RWPE1 (cell line): ENCODE results near the gene PDE4D.
A peak's percentile ranks its signal among the peaks of the same experiment; 100 is the strongest.

ENCODE experiments used
- CTCF ChIA-PET: fragments of 350-600 bp; sonication (Branson Sonifier 250); formaldehyde crosslinking; extraction: SDS; loops from one replicate; lab custom pipeline; 2021; lab: Yijun Ruan, JAX
- POLR2A ChIA-PET: fragments of 400-600 bp; formaldehyde crosslinking; extraction: SDS; loops from one replicate; lab custom pipeline; 2020; ENCODE audit warnings: antibody characterized with exemption; ENCODE audit not compliant: low non-redundant PET; lab: Yijun Ruan, JAX
- DNase-seq: peaks from one replicate; pipeline ENCODE4 v3.0.0; 2012; ENCODE audit warnings: low spot score
- H3K27ac ChIP-seq: fragments of 450-650 bp; 2 replicates; pipeline ENCODE4 v1.5.1; 2017
- TF ChIP-seq, protein P1 (sequence below): fragments of 450-650 bp; conservative IDR thresholded peaks from 2 replicates; pipeline ENCODE4 v1.5.1; 2017; ENCODE audit warnings: low read depth, mild to moderate bottlenecking

The PDE4D gene

DNA sequence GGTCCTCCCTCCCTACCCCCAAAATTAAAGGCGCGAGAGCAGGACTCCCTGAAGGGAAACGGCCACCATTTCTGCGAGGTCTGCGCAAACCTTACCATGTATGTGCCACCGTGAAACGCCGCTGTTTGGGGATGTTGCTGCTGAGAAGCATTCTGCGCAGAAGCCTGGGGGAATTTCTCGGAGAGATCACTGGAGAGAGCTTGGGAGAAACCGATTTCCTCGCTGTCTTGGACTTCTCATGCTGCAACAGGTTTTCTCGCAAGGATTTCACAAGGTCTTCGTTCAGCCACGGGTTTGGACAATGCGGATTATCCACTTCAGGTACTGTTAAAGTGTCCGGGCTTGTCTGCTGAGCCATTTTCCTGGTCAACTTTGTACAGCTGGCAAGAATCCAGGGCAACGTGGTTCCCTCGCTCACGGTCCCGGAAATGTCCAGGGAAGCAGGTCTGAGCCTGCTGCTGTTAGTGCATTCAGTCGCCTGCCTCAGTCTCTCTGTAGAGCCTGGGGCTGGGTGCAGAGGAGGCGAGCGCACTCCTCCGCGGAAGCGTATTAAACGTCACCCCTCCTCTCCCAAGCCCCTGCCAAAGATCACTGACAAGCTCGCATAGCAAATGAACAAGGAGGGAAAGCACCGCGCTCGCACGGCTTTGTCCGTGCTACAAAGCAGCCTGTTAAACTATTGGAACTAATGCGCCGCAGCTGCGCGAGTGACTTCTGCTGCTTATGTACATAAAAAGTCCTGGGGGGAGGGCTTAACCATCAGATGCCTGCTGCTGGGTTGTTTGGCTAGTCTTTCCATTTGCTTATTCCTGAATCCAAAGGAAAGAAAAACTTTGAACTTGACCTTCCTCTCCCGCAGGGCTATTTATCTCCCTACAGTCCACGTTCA, 125.1 kb downstream of the PDE4D start:
- H3K27ac ChIP-seq, result peak overlapping the region; percentile 100

DNA sequence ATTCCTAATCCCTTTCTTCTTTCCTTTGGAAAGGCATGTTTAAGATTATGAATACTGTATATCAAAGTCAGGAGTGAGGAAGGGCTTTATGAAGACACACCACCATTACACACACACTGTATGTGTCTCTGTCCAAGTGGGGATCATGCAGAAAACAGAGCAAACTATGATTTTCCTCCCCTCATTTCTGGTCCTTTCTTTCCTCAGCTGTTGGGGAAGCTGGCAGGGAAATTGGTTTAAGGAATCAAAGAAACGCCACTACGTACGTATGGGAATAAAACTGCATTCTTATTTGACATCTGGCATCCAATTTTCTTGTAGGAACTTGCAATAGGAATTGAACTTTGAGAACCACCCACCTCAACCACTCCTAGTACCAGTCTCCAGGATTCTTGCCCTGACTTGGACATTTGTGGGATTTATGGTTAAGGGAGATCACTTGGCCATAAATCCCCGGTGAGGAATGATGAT, 125.8 kb downstream of the PDE4D start:
- TF ChIP-seq, protein P1, sequence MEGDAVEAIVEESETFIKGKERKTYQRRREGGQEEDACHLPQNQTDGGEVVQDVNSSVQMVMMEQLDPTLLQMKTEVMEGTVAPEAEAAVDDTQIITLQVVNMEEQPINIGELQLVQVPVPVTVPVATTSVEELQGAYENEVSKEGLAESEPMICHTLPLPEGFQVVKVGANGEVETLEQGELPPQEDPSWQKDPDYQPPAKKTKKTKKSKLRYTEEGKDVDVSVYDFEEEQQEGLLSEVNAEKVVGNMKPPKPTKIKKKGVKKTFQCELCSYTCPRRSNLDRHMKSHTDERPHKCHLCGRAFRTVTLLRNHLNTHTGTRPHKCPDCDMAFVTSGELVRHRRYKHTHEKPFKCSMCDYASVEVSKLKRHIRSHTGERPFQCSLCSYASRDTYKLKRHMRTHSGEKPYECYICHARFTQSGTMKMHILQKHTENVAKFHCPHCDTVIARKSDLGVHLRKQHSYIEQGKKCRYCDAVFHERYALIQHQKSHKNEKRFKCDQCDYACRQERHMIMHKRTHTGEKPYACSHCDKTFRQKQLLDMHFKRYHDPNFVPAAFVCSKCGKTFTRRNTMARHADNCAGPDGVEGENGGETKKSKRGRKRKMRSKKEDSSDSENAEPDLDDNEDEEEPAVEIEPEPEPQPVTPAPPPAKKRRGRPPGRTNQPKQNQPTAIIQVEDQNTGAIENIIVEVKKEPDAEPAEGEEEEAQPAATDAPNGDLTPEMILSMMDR, result no peak
- ChIA-PET CTCF (interaction anchor here (0.7 to 1.6 kb wide), 2 partner anchors 12 to 43 kb away, joined by 3 to 4 read pairs; no protein-coding TSS in a partner anchor), POLR2A (no interaction called here)
- peak overlapping the region; percentile 100 for H3K27ac ChIP-seq
- peak; percentile 78 for DNase-seq

More for the DNA sequence above, 125.1 kb downstream of the PDE4D start:
- peak; percentile 60 for DNase-seq
- POLR2A ChIA-PET, result interaction anchor here (1.1 kb wide), 1 partner anchor 22 kb away, joined by 3 read pairs; no protein-coding TSS in a partner anchor
- CTCF ChIA-PET, result interaction anchor here (0.5 to 1.6 kb wide), 4 partner anchors 13 to 1005 kb away, joined by 3 to 7 read pairs (median 4); no protein-coding TSS in a partner anchor
- TF ChIP-seq, protein P1, result no peak

DNA sequence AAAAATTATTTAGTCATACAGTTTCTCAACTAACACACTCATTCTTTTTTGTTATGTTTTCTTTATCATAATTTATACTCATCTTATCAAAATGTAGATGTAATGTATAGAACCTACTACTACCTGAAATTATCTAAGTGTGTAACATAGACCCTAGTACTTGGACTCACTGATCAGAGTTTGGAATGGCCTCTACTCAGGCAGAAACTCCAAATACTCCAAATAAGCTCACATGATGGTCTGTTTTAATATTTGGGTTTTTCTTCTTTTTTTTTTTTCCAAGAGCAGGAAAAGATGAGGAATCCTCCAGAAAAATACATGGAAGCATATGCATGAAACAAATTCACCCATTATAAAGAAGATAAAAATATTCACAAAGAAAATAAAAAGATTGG, 126.3 kb downstream of the PDE4D start:
- POLR2A ChIA-PET, result no interaction called here
- TF ChIP-seq, protein P1, result no peak
- CTCF ChIA-PET, result no interaction called here
- DNase-seq, result no peak
- H3K27ac ChIP-seq, result no peak overlapping the region

DNA sequence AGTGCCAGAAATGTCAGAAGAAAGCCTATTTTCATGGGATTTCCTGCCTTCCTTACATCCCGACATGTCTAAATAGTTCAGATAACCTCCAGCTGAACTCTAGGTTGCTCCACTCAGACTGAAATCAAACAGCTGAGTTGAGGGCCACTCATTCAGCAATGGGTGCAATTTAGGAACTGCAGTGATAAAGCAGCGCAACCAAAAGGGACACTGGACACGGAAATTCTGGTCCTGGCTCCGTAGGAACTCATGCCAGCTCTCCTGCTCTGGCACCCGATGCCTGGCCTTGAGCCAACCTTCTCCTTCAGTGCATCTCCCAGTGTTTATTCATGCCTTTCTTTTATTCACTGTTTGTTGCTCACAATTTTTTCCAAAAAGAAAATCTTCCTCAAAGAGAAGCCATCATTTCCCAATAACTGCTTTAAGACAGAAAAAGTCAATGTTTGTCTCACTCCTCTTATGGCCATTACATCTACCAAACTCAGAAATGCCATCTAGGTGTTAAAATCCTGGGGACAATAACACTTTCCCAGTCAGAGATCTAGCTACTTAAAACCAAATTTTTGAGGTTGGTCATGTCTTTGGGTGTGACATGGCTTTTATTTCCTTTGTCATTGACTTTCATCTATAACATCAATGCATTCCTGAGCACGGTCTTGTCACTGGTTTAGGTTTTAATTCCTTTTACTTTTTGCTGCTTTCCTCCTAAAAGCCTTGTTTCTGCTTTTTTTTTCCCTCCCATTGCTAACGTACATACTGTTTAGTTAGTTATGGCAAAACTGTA, 126.9 kb downstream of the PDE4D start:
- no peak for DNase-seq
- TF ChIP-seq, protein P1, result no peak
- ChIA-PET POLR2A (no interaction called here), CTCF (no interaction called here)
- peak overlapping the region; percentile 76 for H3K27ac ChIP-seq

DNA sequence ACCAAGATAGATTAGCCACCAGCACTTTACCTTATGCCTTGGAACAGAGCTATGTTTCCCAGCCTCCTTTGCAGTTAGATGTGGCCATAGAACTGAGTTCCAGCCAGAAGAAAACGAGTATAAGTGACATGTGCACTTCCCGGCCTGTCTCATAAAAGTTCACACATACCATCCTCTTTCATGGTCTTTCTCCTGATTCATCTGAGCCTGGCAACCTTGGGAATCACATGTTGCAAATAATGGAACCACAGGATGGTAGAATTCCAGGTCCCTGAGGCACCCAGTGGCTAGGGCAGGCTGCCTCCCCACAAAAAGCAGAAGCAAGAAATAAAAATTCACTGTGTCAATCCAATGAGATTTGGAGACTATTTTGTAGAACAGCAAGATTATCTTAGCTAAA, 128.1 kb downstream of the PDE4D start:
- H3K27ac ChIP-seq, result no peak overlapping the region
- TF ChIP-seq, protein P1, result no peak
- no peak for DNase-seq
- POLR2A ChIA-PET, result no interaction called here
- CTCF ChIA-PET, result interaction anchor here (0.6 kb wide), 1 partner anchor 33 kb away, joined by 3 read pairs; no protein-coding TSS in a partner anchor

DNA sequence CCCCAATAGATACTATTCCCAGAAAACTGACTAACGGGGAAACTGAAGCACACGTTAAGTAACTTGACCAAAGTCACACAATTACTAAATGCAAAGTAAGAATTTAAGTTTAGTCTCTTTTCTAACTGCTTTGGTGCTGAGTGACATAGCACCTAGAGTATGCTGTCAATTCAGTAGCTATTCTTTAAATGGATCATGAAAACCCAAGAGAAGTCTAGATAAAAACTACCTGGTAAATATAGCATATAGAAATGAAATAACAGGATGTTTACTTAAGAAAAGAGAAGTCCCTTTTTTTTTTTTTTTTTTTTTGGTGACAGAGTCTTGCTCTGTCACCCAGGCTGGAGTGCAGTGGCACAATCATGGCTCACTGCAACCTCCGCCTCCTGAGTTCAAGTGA, 129.2 kb downstream of the PDE4D start:
- POLR2A ChIA-PET, result no interaction called here
- no peak overlapping the region for H3K27ac ChIP-seq
- TF ChIP-seq, protein P1, result no peak
- no peak for DNase-seq
- CTCF ChIA-PET, result no interaction called here
